ENCODE results near the gene REM1. TPM values are rescaled to one million over a fixed set of nuclear protein-coding genes. Genes with fewer than 3 reads are reported as not detected.
"Not testable (repeated sequence)": the region's sequence is repeated elsewhere in the genome, so short reads cannot be mapped to it uniquely, and the experiment has no call there.

The REM1 gene
- total RNA-seq, 2 donors from 2014 or later: 3.0 to 3.1 TPM

GRCh38 chr20:31446084-31446819, 28.8 kb upstream of the REM1 start:
- H3K9me3 ChIP-seq: no peaks in the 10 kb centered on the region
- TF ChIP-seq CTCF (IDR thresholded peaks at IDR 0.05): no peak

GRCh38 chr20:31449511-31450414, 25.3 kb upstream of the REM1 start:
- DNase-seq (ENCODE audit: low spot score): no peak
- no peak overlapping the region for H3K27ac ChIP-seq
- H3K36me3 ChIP-seq: no peaks in the 10 kb centered on the region
- TF ChIP-seq CTCF (IDR thresholded peaks at IDR 0.05): no peak
- no peaks in the 10 kb centered on the region for H3K27me3 ChIP-seq
- no peaks in the 10 kb centered on the region for H3K9me3 ChIP-seq
- H3K4me3 ChIP-seq: no peak overlapping the region
- no peaks in the 10 kb centered on the region for H3K4me1 ChIP-seq

More at GRCh38 chr20:31446084-31446819, 28.8 kb upstream of the REM1 start:
- Histone ChIP-seq H3K27me3 (no peaks in the 10 kb centered on the region), H3K4me3 (no peak overlapping the region), H3K27ac (no peak overlapping the region), H3K36me3 (no peaks in the 10 kb centered on the region), H3K4me1 (no peaks in the 10 kb centered on the region)
- no peak for DNase-seq (ENCODE audit: low spot score)

- Histone ChIP-seq H3K9me3 (no peaks in the 10 kb centered on the region), H3K4me3 (no peak overlapping the region), H3K36me3 (no peaks in the 10 kb centered on the region), H3K27ac (no peak overlapping the region), H3K27me3 (no peaks in the 10 kb centered on the region), H3K4me1 (no peaks in the 10 kb centered on the region)
- no peak for DNase-seq (ENCODE audit: low spot score)
- TF ChIP-seq CTCF (IDR thresholded peaks at IDR 0.05): no peak
Measured at GRCh38 chr20:31452575-31452974, 22.5 kb upstream of the REM1 start.

- H3K4me3 ChIP-seq: no peak overlapping the region
- no peaks in the 10 kb centered on the region for H3K4me1 ChIP-seq
- H3K36me3 ChIP-seq: no peaks in the 10 kb centered on the region
- peaks cover 0 to 3% of the 10 kb centered on the region in 2 donors for H3K27me3 ChIP-seq
- no peak overlapping the region for H3K27ac ChIP-seq
- DNase-seq (ENCODE audit: low spot score): no peak
- TF ChIP-seq CTCF (IDR thresholded peaks at IDR 0.05): no peak
- H3K9me3 ChIP-seq: no peaks in the 10 kb centered on the region
Measured at GRCh38 chr20:31454361-31454760, 20.7 kb upstream of the REM1 start.

GRCh38 chr20:31470946-31471345, 4.1 kb upstream of the REM1 start:
- H3K4me1 ChIP-seq: peaks cover 0 to 12% of the 10 kb centered on the region in 2 donors

More at GRCh38 chr20:31470946-31471345, 4.1 kb upstream of the REM1 start:
- not testable (repeated sequence) for DNase-seq (ENCODE audit: low spot score); H3K27ac ChIP-seq; H3K36me3 ChIP-seq; H3K9me3 ChIP-seq; H3K4me3 ChIP-seq; H3K27me3 ChIP-seq
